NK-92 treated with Interleukin-12 subunit alpha and Interleukin-12 subunit beta, amount 100 ng/mL, for 24 hours (cell line): Measurements from ENCODE around the gene NDRG3.
A peak's percentile ranks its signal among the peaks of the same experiment; 100 is the strongest.
"Not testable (repeated sequence)": the region's sequence is repeated elsewhere in the genome, so short reads cannot be mapped to it uniquely, and the experiment has no call there.

Source experiments
- DNase-seq: peaks from one replicate; lab custom pipeline; 2025; lab: John Stamatoyannopoulos, UW

NDRG3 gene

GRCh38 chr20:36760647-36761046 is 14.8 kb upstream of the NDRG3 start:
- DNase-seq: no peak

GRCh38 chr20:36758276-36758675 is 12.4 kb upstream of the NDRG3 start:
- DNase-seq: no peak

- DNase-seq: no peak
Observed at GRCh38 chr20:36756496-36756895, 10.6 kb upstream of the NDRG3 start.

GRCh38 chr20:36754656-36755222 is 8.8 kb upstream of the NDRG3 start:
- DNase-seq: no peak

GRCh38 chr20:36752582-36752981 is 6.7 kb upstream of the NDRG3 start:
- no peak for DNase-seq

- peak; percentile 65 for DNase-seq
Observed at GRCh38 chr20:36745234-36745926, 510 bp downstream of the NDRG3 start.

- no peak for DNase-seq
Observed at GRCh38 chr20:36744764-36745191, 1.1 kb downstream of the NDRG3 start.

GRCh38 chr20:36744243-36744642 is 1.6 kb downstream of the NDRG3 start:
- no peak for DNase-seq

- DNase-seq: no peak
Observed at GRCh38 chr20:36742558-36742957, 3.3 kb downstream of the NDRG3 start.

- no peak for DNase-seq
Observed at GRCh38 chr20:36741072-36741471, 4.8 kb downstream of the NDRG3 start.

GRCh38 chr20:36737183-36737499 is 8.7 kb downstream of the NDRG3 start:
- DNase-seq: no peak

- DNase-seq: no peak
Observed at GRCh38 chr20:36736451-36737182, 9.3 kb downstream of the NDRG3 start.

GRCh38 chr20:36732456-36732855 is 13.4 kb downstream of the NDRG3 start:
- no peak for DNase-seq

GRCh38 chr20:36728986-36729385 is 16.9 kb downstream of the NDRG3 start:
- no peak for DNase-seq

- no peak for DNase-seq
Observed at GRCh38 chr20:36726168-36726567, 19.7 kb downstream of the NDRG3 start.

GRCh38 chr20:36720510-36720909 is 25.4 kb downstream of the NDRG3 start:
- DNase-seq: no peak

- no peak for DNase-seq
Observed at GRCh38 chr20:36717657-36718056, 28.2 kb downstream of the NDRG3 start.

GRCh38 chr20:36717021-36717420 is 28.9 kb downstream of the NDRG3 start:
- no peak for DNase-seq

- DNase-seq: no peak
Observed at GRCh38 chr20:36712775-36713174, 33.1 kb downstream of the NDRG3 start.

GRCh38 chr20:36709126-36709525 is 36.8 kb downstream of the NDRG3 start:
- DNase-seq: no peak

- no peak for DNase-seq
Observed at GRCh38 chr20:36703530-36703929, 42.4 kb downstream of the NDRG3 start.

GRCh38 chr20:36700438-36700837 is 45.5 kb downstream of the NDRG3 start:
- DNase-seq: no peak

GRCh38 chr20:36695467-36695866 is 50.4 kb downstream of the NDRG3 start:
- DNase-seq: not testable (repeated sequence)
